D341Med (cell line): ENCODE results near the gene POLRMT.
"Not testable (repeated sequence)": the region's sequence is repeated elsewhere in the genome, so short reads cannot be mapped to it uniquely, and the experiment has no call there.

Experiments
- DNase-seq: peaks from one replicate; pipeline ENCODE4 v3.0.0; 2012; ENCODE audit warnings: low spot score

POLRMT gene

GRCh38 chr19:628168-628567, 5.2 kb downstream of the POLRMT start:
- no peak for DNase-seq

GRCh38 chr19:626566-626965, 6.8 kb downstream of the POLRMT start:
- DNase-seq = not testable (repeated sequence)

GRCh38 chr19:625257-625656, 8.1 kb downstream of the POLRMT start:
- DNase-seq = no peak

- DNase-seq = no peak
Measured at GRCh38 chr19:624433-625109, 8.8 kb downstream of the POLRMT start.

GRCh38 chr19:623974-624373, 9.4 kb downstream of the POLRMT start:
- no peak for DNase-seq

GRCh38 chr19:623175-623916, 10.0 kb downstream of the POLRMT start:
- DNase-seq = no peak

GRCh38 chr19:622666-623065, 10.7 kb downstream of the POLRMT start:
- DNase-seq = no peak

- DNase-seq = no peak
Measured at GRCh38 chr19:621819-622218, 11.5 kb downstream of the POLRMT start.

GRCh38 chr19:621191-621590, 12.1 kb downstream of the POLRMT start:
- not testable (repeated sequence) for DNase-seq

- no peak for DNase-seq
Measured at GRCh38 chr19:620166-620862, 13.0 kb downstream of the POLRMT start.

- DNase-seq = no peak
Measured at GRCh38 chr19:619286-620002, 13.9 kb downstream of the POLRMT start.

GRCh38 chr19:618674-619285, 14.6 kb downstream of the POLRMT start:
- DNase-seq = no peak

GRCh38 chr19:618247-618619, 15.1 kb downstream of the POLRMT start:
- DNase-seq = no peak

GRCh38 chr19:617551-618246, 15.6 kb downstream of the POLRMT start:
- no peak for DNase-seq

GRCh38 chr19:616747-617526, 16.4 kb downstream of the POLRMT start:
- DNase-seq = no peak

- DNase-seq = no peak
Measured at GRCh38 chr19:616062-616700, 17.2 kb downstream of the POLRMT start.

GRCh38 chr19:615619-616018, 17.7 kb downstream of the POLRMT start:
- no peak for DNase-seq

GRCh38 chr19:613732-614567, 19.4 kb downstream of the POLRMT start:
- DNase-seq = no peak

- DNase-seq = no peak
Measured at GRCh38 chr19:612941-613340, 20.4 kb downstream of the POLRMT start.
